ENCODE results near the gene RAB11A.

Gene RAB11A

GRCh38 chr15:65896236-65896635, 26.9 kb downstream of the RAB11A start:
- H3K36me3 ChIP-seq (ENCODE audit: control insufficient read depth, insufficient read depth, low read length, severe bottlenecking) = peaks cover 60% of the 10 kb centered on the region
- no peaks in the 10 kb centered on the region for H3K27me3 ChIP-seq (replicated peaks; ENCODE audit: control insufficient read depth, insufficient read depth, low read length)
- DNase-seq (ENCODE audit: low read depth) = peak; percentile 19
- no peaks in the 10 kb centered on the region for H3K9me3 ChIP-seq (ENCODE audit: control insufficient read depth, low read length)
- no peak overlapping the region for H3K9ac ChIP-seq (ENCODE audit: low read length)
- H3K4me3 ChIP-seq (ENCODE audit: low read length) = no peak overlapping the region
- H3K4me1 ChIP-seq (ENCODE audit: control insufficient read depth, insufficient read depth, low read length) = peaks cover 7% of the 10 kb centered on the region

DNA sequence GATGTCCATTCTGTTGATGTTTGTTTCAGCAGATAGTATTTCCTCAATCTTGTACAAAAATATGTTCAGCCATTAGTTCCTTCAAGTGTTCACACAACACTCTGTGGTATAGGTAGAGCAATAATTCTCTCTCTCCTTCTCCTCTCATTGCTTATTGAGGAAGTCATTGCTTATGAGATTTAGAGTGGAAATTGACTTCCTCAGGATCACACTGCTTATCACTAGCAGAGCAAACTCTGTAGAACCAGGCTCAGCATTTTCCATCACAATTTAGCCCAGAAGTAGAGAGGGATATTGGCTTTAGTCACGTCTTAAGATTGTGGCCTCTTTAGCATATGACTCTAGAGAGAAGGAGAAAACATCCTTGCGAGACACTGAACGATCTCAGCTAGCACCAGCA, 31.2 kb downstream of the RAB11A start:
- Histone ChIP-seq H3K4me3 (ENCODE audit: low read length) (no peak overlapping the region), H3K36me3 (ENCODE audit: control insufficient read depth, insufficient read depth, low read length, severe bottlenecking) (peaks cover 57% of the 10 kb centered on the region), H3K4me1 (ENCODE audit: control insufficient read depth, insufficient read depth, low read length) (peaks cover 23% of the 10 kb centered on the region), H3K9me3 (ENCODE audit: control insufficient read depth, low read length) (no peaks in the 10 kb centered on the region), H3K9ac (ENCODE audit: low read length) (no peak overlapping the region), H3K27me3 (replicated peaks; ENCODE audit: control insufficient read depth, insufficient read depth, low read length) (no peaks in the 10 kb centered on the region)
- no peak for DNase-seq (ENCODE audit: low read depth)

GRCh38 chr15:65901336-65901735, 32.0 kb downstream of the RAB11A start:
- no peak for DNase-seq (ENCODE audit: low read depth)
- Histone ChIP-seq H3K36me3 (ENCODE audit: control insufficient read depth, insufficient read depth, low read length, severe bottlenecking) (peaks cover 66% of the 10 kb centered on the region), H3K27me3 (replicated peaks; ENCODE audit: control insufficient read depth, insufficient read depth, low read length) (no peaks in the 10 kb centered on the region), H3K9ac (ENCODE audit: low read length) (no peak overlapping the region), H3K9me3 (ENCODE audit: control insufficient read depth, low read length) (no peaks in the 10 kb centered on the region), H3K4me1 (ENCODE audit: control insufficient read depth, insufficient read depth, low read length) (peaks cover 21% of the 10 kb centered on the region), H3K4me3 (ENCODE audit: low read length) (no peak overlapping the region)

DNA sequence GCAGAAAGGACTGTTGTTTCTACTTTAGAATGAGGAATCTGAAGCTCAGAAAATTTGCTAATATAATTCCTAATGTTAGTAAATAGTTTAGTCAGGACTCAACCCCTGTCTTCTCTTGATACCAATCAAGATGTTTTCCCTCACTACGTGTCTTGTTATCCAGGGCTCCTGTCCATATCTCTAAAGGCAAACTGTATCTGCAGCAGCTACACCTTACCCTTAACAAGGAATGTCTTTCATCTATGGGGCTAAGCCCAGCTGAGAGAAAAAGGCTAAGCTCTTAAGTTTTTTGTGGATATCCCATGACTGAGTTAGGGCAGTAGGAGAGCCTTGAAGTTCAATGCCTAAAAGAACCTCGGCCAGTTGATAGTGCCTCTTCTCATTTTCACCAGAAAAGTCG, 32.5 kb downstream of the RAB11A start:
- DNase-seq (ENCODE audit: low read depth) = no peak
- Histone ChIP-seq H3K36me3 (ENCODE audit: control insufficient read depth, insufficient read depth, low read length, severe bottlenecking) (peaks cover 66% of the 10 kb centered on the region), H3K4me3 (ENCODE audit: low read length) (no peak overlapping the region)

GRCh38 chr15:65902373-65902772, 33.1 kb downstream of the RAB11A start:
- Histone ChIP-seq H3K9ac (ENCODE audit: low read length) (no peak overlapping the region), H3K9me3 (ENCODE audit: control insufficient read depth, low read length) (no peaks in the 10 kb centered on the region), H3K4me3 (ENCODE audit: low read length) (no peak overlapping the region), H3K36me3 (ENCODE audit: control insufficient read depth, insufficient read depth, low read length, severe bottlenecking) (peaks cover 61% of the 10 kb centered on the region), H3K27me3 (replicated peaks; ENCODE audit: control insufficient read depth, insufficient read depth, low read length) (no peaks in the 10 kb centered on the region), H3K4me1 (ENCODE audit: control insufficient read depth, insufficient read depth, low read length) (peaks cover 20% of the 10 kb centered on the region)
- DNase-seq (ENCODE audit: low read depth) = no peak

More for the DNA sequence above, 32.5 kb downstream of the RAB11A start:
- Histone ChIP-seq H3K9ac (ENCODE audit: low read length) (no peak overlapping the region), H3K9me3 (ENCODE audit: control insufficient read depth, low read length) (no peaks in the 10 kb centered on the region), H3K4me1 (ENCODE audit: control insufficient read depth, insufficient read depth, low read length) (peaks cover 20% of the 10 kb centered on the region), H3K27me3 (replicated peaks; ENCODE audit: control insufficient read depth, insufficient read depth, low read length) (no peaks in the 10 kb centered on the region)

DNA sequence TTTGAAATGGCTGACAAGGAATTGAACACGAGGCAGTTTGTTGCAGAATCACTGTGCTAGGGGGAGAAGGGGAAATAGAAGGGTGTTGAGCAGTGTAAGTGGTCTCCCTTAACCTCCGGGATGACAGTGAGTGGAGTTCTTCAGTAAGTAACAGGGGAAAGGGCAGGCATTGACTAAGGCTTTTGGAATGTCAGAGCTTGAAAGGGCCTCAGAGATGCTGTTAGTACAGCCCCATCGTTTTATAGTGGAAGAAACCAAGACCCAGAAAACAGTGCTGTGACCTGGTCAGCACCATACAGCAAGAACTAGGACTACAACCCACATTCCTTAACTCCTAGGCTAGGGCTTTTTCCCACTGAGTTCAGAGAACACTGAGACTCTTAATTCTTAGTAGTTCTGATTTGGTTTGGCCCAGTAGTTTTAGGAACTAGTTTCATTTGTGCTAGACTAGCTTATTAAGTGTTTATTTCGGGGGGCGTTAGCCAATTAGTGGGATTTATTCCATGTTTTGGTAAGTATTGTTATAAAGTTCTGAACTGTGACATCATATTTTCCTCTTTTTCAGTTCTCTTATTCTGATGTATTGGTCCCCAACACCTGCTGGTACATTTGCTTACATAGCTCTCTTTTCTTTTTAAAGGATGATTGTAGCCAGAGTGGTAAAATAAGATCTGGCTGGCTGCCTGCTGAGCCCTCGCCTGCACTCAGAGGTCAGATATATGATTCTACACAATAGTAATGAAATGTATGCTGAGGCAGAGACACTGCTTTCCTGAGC, 34.2 kb downstream of the RAB11A start:
- Histone ChIP-seq H3K4me1 (ENCODE audit: control insufficient read depth, insufficient read depth, low read length) (peaks cover 20% of the 10 kb centered on the region), H3K9ac (ENCODE audit: low read length) (no peak overlapping the region), H3K4me3 (ENCODE audit: low read length) (no peak overlapping the region), H3K27me3 (replicated peaks; ENCODE audit: control insufficient read depth, insufficient read depth, low read length) (no peaks in the 10 kb centered on the region), H3K9me3 (ENCODE audit: control insufficient read depth, low read length) (no peaks in the 10 kb centered on the region), H3K36me3 (ENCODE audit: control insufficient read depth, insufficient read depth, low read length, severe bottlenecking) (peaks cover 62% of the 10 kb centered on the region)
- peak; percentile 21 for DNase-seq (ENCODE audit: low read depth)

- H3K36me3 ChIP-seq (ENCODE audit: control insufficient read depth, insufficient read depth, low read length, severe bottlenecking) = peaks cover 54% of the 10 kb centered on the region
- H3K4me1 ChIP-seq (ENCODE audit: control insufficient read depth, insufficient read depth, low read length) = peaks cover 20% of the 10 kb centered on the region
- DNase-seq (ENCODE audit: low read depth) = no peak
- no peak overlapping the region for H3K4me3 ChIP-seq (ENCODE audit: low read length)
- H3K9me3 ChIP-seq (ENCODE audit: control insufficient read depth, low read length) = no peaks in the 10 kb centered on the region
- H3K27me3 ChIP-seq (replicated peaks; ENCODE audit: control insufficient read depth, insufficient read depth, low read length) = no peaks in the 10 kb centered on the region
- no peak overlapping the region for H3K9ac ChIP-seq (ENCODE audit: low read length)
Observed at GRCh38 chr15:65904301-65904700, 35.0 kb downstream of the RAB11A start.

DNA sequence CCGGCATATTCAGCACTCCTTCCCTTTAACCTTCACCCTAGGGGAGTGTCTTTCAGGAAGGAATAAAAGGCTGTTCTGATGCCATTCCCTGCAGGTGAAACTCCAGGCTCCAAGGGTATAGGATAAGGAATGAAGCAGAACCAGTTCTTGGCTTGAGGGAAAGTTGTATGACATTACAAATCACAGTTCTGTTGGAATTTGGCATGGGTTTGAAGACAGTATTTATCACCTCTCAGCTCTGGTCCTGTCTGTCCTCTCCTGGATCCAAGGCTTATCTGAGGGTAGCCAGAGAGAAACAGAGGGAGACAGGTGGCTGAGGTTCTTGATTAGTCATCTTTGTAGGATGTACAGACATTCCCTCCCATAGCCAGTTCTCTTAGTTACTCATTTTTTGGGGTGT, 37.1 kb downstream of the RAB11A start:
- no peak for DNase-seq (ENCODE audit: low read depth)
- no peak overlapping the region for H3K4me3 ChIP-seq (ENCODE audit: low read length)
- H3K9me3 ChIP-seq (ENCODE audit: control insufficient read depth, low read length) = no peaks in the 10 kb centered on the region
- H3K9ac ChIP-seq (ENCODE audit: low read length) = no peak overlapping the region
- H3K27me3 ChIP-seq (replicated peaks; ENCODE audit: control insufficient read depth, insufficient read depth, low read length) = no peaks in the 10 kb centered on the region
- H3K36me3 ChIP-seq (ENCODE audit: control insufficient read depth, insufficient read depth, low read length, severe bottlenecking) = peaks cover 48% of the 10 kb centered on the region
- peaks cover 20% of the 10 kb centered on the region for H3K4me1 ChIP-seq (ENCODE audit: control insufficient read depth, insufficient read depth, low read length)

DNA sequence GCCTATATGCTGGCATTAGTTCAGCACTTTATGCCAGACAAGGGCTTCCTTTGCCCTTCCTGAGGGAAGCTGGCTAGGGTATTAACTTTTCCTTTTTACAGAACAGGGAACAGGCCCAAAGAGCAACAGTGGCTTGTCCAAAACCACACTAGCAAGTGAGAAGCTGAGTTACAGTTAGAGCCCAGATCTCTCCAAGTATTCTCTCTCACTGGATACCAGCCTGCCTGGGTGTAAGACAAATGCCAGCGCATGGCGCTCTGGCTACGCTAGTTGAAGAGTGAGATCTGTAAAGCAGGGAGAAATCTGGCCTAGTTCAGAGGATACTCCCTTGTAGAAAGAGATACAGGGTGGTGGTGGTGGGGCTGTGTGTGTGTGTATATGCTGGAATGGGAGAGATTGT, 38.4 kb downstream of the RAB11A start:
- Histone ChIP-seq H3K9me3 (ENCODE audit: control insufficient read depth, low read length) (no peaks in the 10 kb centered on the region), H3K4me3 (ENCODE audit: low read length) (no peak overlapping the region), H3K27me3 (replicated peaks; ENCODE audit: control insufficient read depth, insufficient read depth, low read length) (no peaks in the 10 kb centered on the region), H3K36me3 (ENCODE audit: control insufficient read depth, insufficient read depth, low read length, severe bottlenecking) (peaks cover 42% of the 10 kb centered on the region), H3K9ac (ENCODE audit: low read length) (no peak overlapping the region), H3K4me1 (ENCODE audit: control insufficient read depth, insufficient read depth, low read length) (peaks cover 20% of the 10 kb centered on the region)
- no peak for DNase-seq (ENCODE audit: low read depth)

- no peaks in the 10 kb centered on the region for H3K27me3 ChIP-seq (replicated peaks; ENCODE audit: control insufficient read depth, insufficient read depth, low read length)
- H3K4me1 ChIP-seq (ENCODE audit: control insufficient read depth, insufficient read depth, low read length) = peaks cover 8% of the 10 kb centered on the region
- DNase-seq (ENCODE audit: low read depth) = no peak
- H3K9me3 ChIP-seq (ENCODE audit: control insufficient read depth, low read length) = no peaks in the 10 kb centered on the region
- H3K4me3 ChIP-seq (ENCODE audit: low read length) = no peak overlapping the region
- H3K9ac ChIP-seq (ENCODE audit: low read length) = no peak overlapping the region
- peaks cover 42% of the 10 kb centered on the region for H3K36me3 ChIP-seq (ENCODE audit: control insufficient read depth, insufficient read depth, low read length, severe bottlenecking)
Observed at GRCh38 chr15:65908876-65909275, 39.6 kb downstream of the RAB11A start.

- Histone ChIP-seq H3K4me3 (ENCODE audit: low read length) (no peak overlapping the region), H3K4me1 (ENCODE audit: control insufficient read depth, insufficient read depth, low read length) (peaks cover 8% of the 10 kb centered on the region), H3K9ac (ENCODE audit: low read length) (no peak overlapping the region), H3K36me3 (ENCODE audit: control insufficient read depth, insufficient read depth, low read length, severe bottlenecking) (peaks cover 42% of the 10 kb centered on the region), H3K9me3 (ENCODE audit: control insufficient read depth, low read length) (no peaks in the 10 kb centered on the region), H3K27me3 (replicated peaks; ENCODE audit: control insufficient read depth, insufficient read depth, low read length) (no peaks in the 10 kb centered on the region)
- DNase-seq (ENCODE audit: low read depth) = no peak
Observed at GRCh38 chr15:65909831-65910230, 40.5 kb downstream of the RAB11A start.

- Histone ChIP-seq H3K36me3 (ENCODE audit: control insufficient read depth, insufficient read depth, low read length, severe bottlenecking) (peaks cover 41% of the 10 kb centered on the region), H3K9ac (ENCODE audit: low read length) (no peak overlapping the region), H3K27me3 (replicated peaks; ENCODE audit: control insufficient read depth, insufficient read depth, low read length) (no peaks in the 10 kb centered on the region), H3K9me3 (ENCODE audit: control insufficient read depth, low read length) (no peaks in the 10 kb centered on the region), H3K4me1 (ENCODE audit: control insufficient read depth, insufficient read depth, low read length) (peaks cover 9% of the 10 kb centered on the region), H3K4me3 (ENCODE audit: low read length) (no peak overlapping the region)
- no peak for DNase-seq (ENCODE audit: low read depth)
Observed at GRCh38 chr15:65910341-65910740, 41.0 kb downstream of the RAB11A start.

All from adipocyte (in vitro differentiated cells).